ENCODE results near the gene TAF1A.

The TAF1A gene

GRCh38 chr1:222561656-222562055, 28.1 kb downstream of the TAF1A start:
- Mint-ChIP-seq H3K36me3 (ENCODE audit: low read depth) (peaks cover 58% of the 10 kb centered on the region), H3K4me3 (no peak overlapping the region), H3K27me3 (no peaks in the 10 kb centered on the region), H3K4me1 (ENCODE audit: low read depth) (no peaks in the 10 kb centered on the region), H3K27ac (no peak overlapping the region), H3K9me3 (no peaks in the 10 kb centered on the region)

GRCh38 chr1:222557574-222557973, 32.2 kb downstream of the TAF1A start:
- Mint-ChIP-seq H3K4me3 (no peak overlapping the region), H3K9me3 (no peaks in the 10 kb centered on the region), H3K27ac (no peak overlapping the region), H3K36me3 (ENCODE audit: low read depth) (peaks cover 42% of the 10 kb centered on the region), H3K4me1 (ENCODE audit: low read depth) (no peaks in the 10 kb centered on the region), H3K27me3 (no peaks in the 10 kb centered on the region)

- Mint-ChIP-seq H3K4me3 (no peak overlapping the region), H3K27ac (peak overlapping the region; percentile 9), H3K27me3 (no peaks in the 10 kb centered on the region), H3K4me1 (ENCODE audit: low read depth) (no peaks in the 10 kb centered on the region), H3K9me3 (no peaks in the 10 kb centered on the region), H3K36me3 (ENCODE audit: low read depth) (peaks cover 40% of the 10 kb centered on the region)
Observed at GRCh38 chr1:222557148-222557547, 32.6 kb downstream of the TAF1A start.

GRCh38 chr1:222555992-222556615, 33.6 kb downstream of the TAF1A start:
- Mint-ChIP-seq H3K27me3 (no peaks in the 10 kb centered on the region), H3K27ac (no peak overlapping the region), H3K4me3 (no peak overlapping the region), H3K9me3 (no peaks in the 10 kb centered on the region), H3K4me1 (ENCODE audit: low read depth) (no peaks in the 10 kb centered on the region), H3K36me3 (ENCODE audit: low read depth) (peaks cover 33% of the 10 kb centered on the region)

GRCh38 chr1:222554177-222554576, 35.6 kb downstream of the TAF1A start:
- Mint-ChIP-seq H3K27ac (no peak overlapping the region), H3K4me1 (ENCODE audit: low read depth) (no peaks in the 10 kb centered on the region), H3K4me3 (no peak overlapping the region), H3K27me3 (no peaks in the 10 kb centered on the region), H3K9me3 (no peaks in the 10 kb centered on the region), H3K36me3 (ENCODE audit: low read depth) (peaks cover 22% of the 10 kb centered on the region)

GRCh38 chr1:222552882-222553281, 36.9 kb downstream of the TAF1A start:
- no peaks in the 10 kb centered on the region for H3K4me1 Mint-ChIP-seq (ENCODE audit: low read depth)
- peaks cover 16% of the 10 kb centered on the region for H3K36me3 Mint-ChIP-seq (ENCODE audit: low read depth)
- H3K4me3 Mint-ChIP-seq: no peak overlapping the region
- H3K27ac Mint-ChIP-seq: no peak overlapping the region
- H3K27me3 Mint-ChIP-seq: no peaks in the 10 kb centered on the region
- H3K9me3 Mint-ChIP-seq: no peaks in the 10 kb centered on the region

GRCh38 chr1:222547944-222548671, 41.6 kb downstream of the TAF1A start, which contains the start of gene HHIPL2:
Gene HHIPL2, minus strand, starts transcription at chr1:222548104. Its CDS starts 60 bp downstream, at chr1:222548044.
- H3K4me1 Mint-ChIP-seq (ENCODE audit: low read depth): no peaks in the 10 kb centered on the region
- no peak within 1 kb of the TSS for H3K4me3 Mint-ChIP-seq
- no peak within 1 kb of the TSS for H3K27ac Mint-ChIP-seq

GRCh38 chr1:222547260-222547614, 42.5 kb downstream of the TAF1A start:
- no peaks in the 10 kb centered on the region for H3K36me3 Mint-ChIP-seq (ENCODE audit: low read depth)
- H3K27ac Mint-ChIP-seq: no peak overlapping the region
- no peaks in the 10 kb centered on the region for H3K9me3 Mint-ChIP-seq
- no peak overlapping the region for H3K4me3 Mint-ChIP-seq
- H3K27me3 Mint-ChIP-seq: peaks cover 20% of the 10 kb centered on the region
- no peaks in the 10 kb centered on the region for H3K4me1 Mint-ChIP-seq (ENCODE audit: low read depth)

More at GRCh38 chr1:222547944-222548671, 41.6 kb downstream of the TAF1A start, which contains the start of gene HHIPL2:
- Mint-ChIP-seq H3K9me3 (no peaks in the 10 kb centered on the region), H3K36me3 (ENCODE audit: low read depth) (no peaks in the 10 kb centered on the region), H3K27me3 (peaks cover 20% of the 10 kb centered on the region)

GRCh38 chr1:222546548-222547259, 43.0 kb downstream of the TAF1A start:
- Mint-ChIP-seq H3K27ac (no peak overlapping the region), H3K4me3 (no peak overlapping the region), H3K27me3 (peaks cover 20% of the 10 kb centered on the region), H3K9me3 (no peaks in the 10 kb centered on the region), H3K4me1 (ENCODE audit: low read depth) (no peaks in the 10 kb centered on the region), H3K36me3 (ENCODE audit: low read depth) (no peaks in the 10 kb centered on the region)

GRCh38 chr1:222546091-222546490, 43.6 kb downstream of the TAF1A start:
- Mint-ChIP-seq H3K27ac (no peak overlapping the region), H3K4me3 (no peak overlapping the region), H3K9me3 (no peaks in the 10 kb centered on the region), H3K27me3 (peaks cover 20% of the 10 kb centered on the region), H3K4me1 (ENCODE audit: low read depth) (no peaks in the 10 kb centered on the region), H3K36me3 (ENCODE audit: low read depth) (no peaks in the 10 kb centered on the region)

GRCh38 chr1:222543817-222544216, 45.9 kb downstream of the TAF1A start:
- no peaks in the 10 kb centered on the region for H3K4me1 Mint-ChIP-seq (ENCODE audit: low read depth)
- no peak overlapping the region for H3K27ac Mint-ChIP-seq
- no peaks in the 10 kb centered on the region for H3K9me3 Mint-ChIP-seq
- no peak overlapping the region for H3K4me3 Mint-ChIP-seq
- no peaks in the 10 kb centered on the region for H3K36me3 Mint-ChIP-seq (ENCODE audit: low read depth)
- H3K27me3 Mint-ChIP-seq: peaks cover 20% of the 10 kb centered on the region

GRCh38 chr1:222540598-222540995, 49.1 kb downstream of the TAF1A start:
- Mint-ChIP-seq H3K27me3 (peaks cover 10% of the 10 kb centered on the region), H3K36me3 (ENCODE audit: low read depth) (no peaks in the 10 kb centered on the region), H3K9me3 (no peaks in the 10 kb centered on the region), H3K4me1 (ENCODE audit: low read depth) (no peaks in the 10 kb centered on the region), H3K27ac (no peak overlapping the region), H3K4me3 (no peak overlapping the region)

- Mint-ChIP-seq H3K4me1 (ENCODE audit: low read depth) (no peaks in the 10 kb centered on the region), H3K36me3 (ENCODE audit: low read depth) (no peaks in the 10 kb centered on the region), H3K4me3 (no peak overlapping the region), H3K27ac (no peak overlapping the region), H3K27me3 (peaks cover 6% of the 10 kb centered on the region), H3K9me3 (no peaks in the 10 kb centered on the region)
Observed at GRCh38 chr1:222539951-222540597, 49.7 kb downstream of the TAF1A start.

- Mint-ChIP-seq H3K9me3 (no peaks in the 10 kb centered on the region), H3K27me3 (no peaks in the 10 kb centered on the region), H3K4me3 (no peak overlapping the region), H3K36me3 (ENCODE audit: low read depth) (no peaks in the 10 kb centered on the region), H3K27ac (no peak overlapping the region), H3K4me1 (ENCODE audit: low read depth) (no peaks in the 10 kb centered on the region)
Observed at GRCh38 chr1:222535455-222535854, 54.3 kb downstream of the TAF1A start.

- no peaks in the 10 kb centered on the region for H3K36me3 Mint-ChIP-seq (ENCODE audit: low read depth)
- no peak overlapping the region for H3K27ac Mint-ChIP-seq
- H3K27me3 Mint-ChIP-seq: peaks cover 6% of the 10 kb centered on the region
- H3K9me3 Mint-ChIP-seq: no peaks in the 10 kb centered on the region
- no peaks in the 10 kb centered on the region for H3K4me1 Mint-ChIP-seq (ENCODE audit: low read depth)
- no peak overlapping the region for H3K4me3 Mint-ChIP-seq
Observed at GRCh38 chr1:222530852-222531251, 58.9 kb downstream of the TAF1A start.

Data from stimulated activated naive CD8-positive, alpha-beta T cell treated with anti-CD3 and anti-CD28 coated beads, Interleukin-15, Interleukin-2, amounts not matched to agents 100 ng/mL and 50 ng/mL, for 24 hours (primary cell).